ENCODE results near the gene CLBA1.

Gene CLBA1

DNA sequence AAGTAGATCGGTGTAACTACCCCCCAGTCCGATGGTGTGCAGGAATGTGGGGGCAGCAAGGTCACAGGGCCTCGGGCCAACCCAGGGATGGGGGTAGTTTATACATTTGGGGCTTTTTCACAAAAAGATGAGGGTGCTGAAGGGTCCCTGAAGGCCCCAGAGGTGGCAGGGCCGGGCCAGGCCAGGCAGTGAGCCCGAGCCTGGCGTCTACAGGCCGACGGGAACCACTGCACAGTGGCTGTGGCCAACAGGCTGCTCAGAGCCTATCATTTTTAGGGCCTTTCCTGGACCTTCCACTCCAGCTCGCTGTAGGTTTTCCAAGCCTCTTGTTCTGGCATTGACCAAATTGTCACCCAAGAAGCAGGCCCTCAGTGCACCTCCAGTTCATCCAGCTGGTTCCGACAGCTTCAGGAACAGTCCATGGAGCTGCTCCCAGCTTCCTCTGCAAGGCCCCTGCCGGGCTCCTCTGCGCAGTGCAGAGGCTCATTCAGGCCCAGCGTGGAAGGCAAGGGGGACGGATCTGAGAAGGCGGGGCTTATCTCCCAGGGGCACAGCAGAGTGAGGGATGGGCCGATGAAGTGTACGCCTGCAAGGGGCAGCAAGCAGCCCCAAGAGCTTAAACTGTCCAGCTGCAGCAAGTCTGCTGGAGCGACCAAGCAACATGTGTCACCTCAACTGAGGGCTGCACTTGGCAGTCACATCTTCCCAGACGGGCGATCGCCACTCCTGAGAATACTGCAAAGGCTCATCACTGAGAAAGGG lies 21.4 kb downstream of the CLBA1 start:
- Histone ChIP-seq H3K4me2 (ENCODE audit: low read depth, low read length, poor library complexity, severe bottlenecking) (no peak overlapping the region), H2AFZ (ENCODE audit: low read length) (no peak overlapping the region), H3K9me2 (replicated peaks; ENCODE audit: low read depth, low read length) (no peaks in the 10 kb centered on the region), H3K9ac (ENCODE audit: low read depth, low read length, poor library complexity, severe bottlenecking) (no peak overlapping the region), H3K79me2 (ENCODE audit: insufficient read depth, low read length) (peaks cover 50% of the 10 kb centered on the region), H3K4me1 (ENCODE audit: insufficient read depth, low read length, poor library complexity, severe bottlenecking) (no peaks in the 10 kb centered on the region), H3K9me3 (ENCODE audit: insufficient read depth, low read depth, low read length) (no peaks in the 10 kb centered on the region), H3K4me3 (ENCODE audit: low read length, poor library complexity, severe bottlenecking) (no peak overlapping the region), H4K20me1 (ENCODE audit: insufficient read depth, low read length, poor library complexity, severe bottlenecking) (peaks cover 46% of the 10 kb centered on the region), H3K27me3 (ENCODE audit: insufficient read depth, low read length, poor library complexity, severe bottlenecking) (no peaks in the 10 kb centered on the region), H3K36me3 (ENCODE audit: insufficient read depth, low read length) (peaks cover 55% of the 10 kb centered on the region), H3F3A (ENCODE audit: low read depth) (no peaks in the 10 kb centered on the region)
- no peak for TF ChIP-seq EZH2phosphoT487 (IDR thresholded peaks at IDR 0.05; ENCODE audit: borderline replicate concordance)
- TF ChIP-seq, protein P1, sequence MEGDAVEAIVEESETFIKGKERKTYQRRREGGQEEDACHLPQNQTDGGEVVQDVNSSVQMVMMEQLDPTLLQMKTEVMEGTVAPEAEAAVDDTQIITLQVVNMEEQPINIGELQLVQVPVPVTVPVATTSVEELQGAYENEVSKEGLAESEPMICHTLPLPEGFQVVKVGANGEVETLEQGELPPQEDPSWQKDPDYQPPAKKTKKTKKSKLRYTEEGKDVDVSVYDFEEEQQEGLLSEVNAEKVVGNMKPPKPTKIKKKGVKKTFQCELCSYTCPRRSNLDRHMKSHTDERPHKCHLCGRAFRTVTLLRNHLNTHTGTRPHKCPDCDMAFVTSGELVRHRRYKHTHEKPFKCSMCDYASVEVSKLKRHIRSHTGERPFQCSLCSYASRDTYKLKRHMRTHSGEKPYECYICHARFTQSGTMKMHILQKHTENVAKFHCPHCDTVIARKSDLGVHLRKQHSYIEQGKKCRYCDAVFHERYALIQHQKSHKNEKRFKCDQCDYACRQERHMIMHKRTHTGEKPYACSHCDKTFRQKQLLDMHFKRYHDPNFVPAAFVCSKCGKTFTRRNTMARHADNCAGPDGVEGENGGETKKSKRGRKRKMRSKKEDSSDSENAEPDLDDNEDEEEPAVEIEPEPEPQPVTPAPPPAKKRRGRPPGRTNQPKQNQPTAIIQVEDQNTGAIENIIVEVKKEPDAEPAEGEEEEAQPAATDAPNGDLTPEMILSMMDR (conservative IDR thresholded peaks at IDR 0.05; ENCODE audit: low read length): no peak

DNA sequence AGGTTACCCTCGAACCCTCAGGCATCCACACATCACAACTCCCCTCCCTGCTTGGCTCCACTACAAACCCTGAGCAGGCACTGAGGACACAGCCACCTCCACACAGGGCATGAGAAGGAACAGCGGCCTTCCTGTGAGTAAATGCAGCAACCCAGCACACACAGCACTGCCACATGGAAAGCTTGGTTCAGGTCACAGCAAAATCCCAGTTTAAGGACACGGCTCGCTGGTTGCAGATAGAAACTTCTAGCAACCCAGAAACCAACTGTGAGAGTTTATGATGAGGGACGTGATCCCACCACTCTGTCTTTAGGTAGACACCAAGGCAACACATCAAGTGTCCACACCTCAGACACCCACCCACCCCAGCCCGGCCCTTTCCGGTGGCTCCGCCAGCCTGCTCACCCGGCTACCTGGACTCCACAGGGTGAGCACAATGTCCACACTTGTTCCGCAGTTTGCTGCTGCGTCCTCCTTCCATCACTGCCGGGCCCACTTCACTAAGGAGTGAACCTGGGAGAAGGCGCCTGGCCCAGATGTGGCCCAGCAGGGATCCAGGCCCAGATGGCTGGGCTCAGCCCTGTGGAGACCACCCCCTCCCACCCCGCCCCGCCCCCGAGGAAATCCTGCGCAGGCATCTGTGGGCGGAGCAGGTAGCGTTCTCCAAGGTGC lies 22.1 kb downstream of the CLBA1 start:
- Histone ChIP-seq H3K4me3 (ENCODE audit: low read length, poor library complexity, severe bottlenecking) (no peak overlapping the region), H4K20me1 (ENCODE audit: insufficient read depth, low read length, poor library complexity, severe bottlenecking) (peaks cover 53% of the 10 kb centered on the region), H3K9me3 (ENCODE audit: insufficient read depth, low read depth, low read length) (no peaks in the 10 kb centered on the region)

DNA sequence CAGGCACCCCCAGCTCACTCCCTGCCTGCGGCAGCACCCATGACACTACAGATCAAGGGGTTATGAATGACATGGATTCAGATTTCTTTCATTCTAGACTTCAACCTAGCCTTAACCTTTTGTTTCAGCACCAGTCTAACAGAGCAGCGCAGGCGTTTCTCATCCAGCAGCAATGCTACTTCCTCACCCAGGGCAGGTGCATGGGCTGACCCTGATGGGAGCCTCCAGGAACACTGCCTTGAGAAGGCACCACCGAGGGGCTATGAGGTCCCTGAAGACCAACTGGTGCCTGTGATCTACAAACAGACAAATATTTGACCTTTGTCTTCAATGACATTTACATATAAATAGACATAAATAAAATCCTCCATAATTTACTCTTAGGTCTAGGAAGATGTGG lies 24.5 kb downstream of the CLBA1 start:
- Histone ChIP-seq H2AFZ (ENCODE audit: low read length) (no peak overlapping the region), H3K4me1 (ENCODE audit: insufficient read depth, low read length, poor library complexity, severe bottlenecking) (peaks cover 14% of the 10 kb centered on the region), H3F3A (ENCODE audit: low read depth) (no peaks in the 10 kb centered on the region), H3K4me2 (ENCODE audit: low read depth, low read length, poor library complexity, severe bottlenecking) (no peak overlapping the region), H3K79me2 (ENCODE audit: insufficient read depth, low read length) (peaks cover 81% of the 10 kb centered on the region), H3K27me3 (ENCODE audit: insufficient read depth, low read length, poor library complexity, severe bottlenecking) (no peaks in the 10 kb centered on the region), H3K9me3 (ENCODE audit: insufficient read depth, low read depth, low read length) (no peaks in the 10 kb centered on the region), H3K4me3 (ENCODE audit: low read length, poor library complexity, severe bottlenecking) (no peak overlapping the region), H3K9ac (ENCODE audit: low read depth, low read length, poor library complexity, severe bottlenecking) (no peak overlapping the region), H4K20me1 (ENCODE audit: insufficient read depth, low read length, poor library complexity, severe bottlenecking) (peaks cover 77% of the 10 kb centered on the region), H3K36me3 (ENCODE audit: insufficient read depth, low read length) (peaks cover 61% of the 10 kb centered on the region), H3K9me2 (replicated peaks; ENCODE audit: low read depth, low read length) (no peaks in the 10 kb centered on the region)
- TF ChIP-seq, protein P1 (conservative IDR thresholded peaks at IDR 0.05; ENCODE audit: low read length): no peak

More for the DNA sequence above, 22.1 kb downstream of the CLBA1 start:
- H3K27me3 ChIP-seq (ENCODE audit: insufficient read depth, low read length, poor library complexity, severe bottlenecking): no peaks in the 10 kb centered on the region
- H3K9ac ChIP-seq (ENCODE audit: low read depth, low read length, poor library complexity, severe bottlenecking): no peak overlapping the region
- no peak overlapping the region for H3K4me2 ChIP-seq (ENCODE audit: low read depth, low read length, poor library complexity, severe bottlenecking)
- H2AFZ ChIP-seq (ENCODE audit: low read length): no peak overlapping the region
- H3K4me1 ChIP-seq (ENCODE audit: insufficient read depth, low read length, poor library complexity, severe bottlenecking): no peaks in the 10 kb centered on the region
- no peaks in the 10 kb centered on the region for H3F3A ChIP-seq (ENCODE audit: low read depth)
- no peak for TF ChIP-seq EZH2phosphoT487 (IDR thresholded peaks at IDR 0.05; ENCODE audit: borderline replicate concordance)
- TF ChIP-seq, protein P1 (conservative IDR thresholded peaks at IDR 0.05; ENCODE audit: low read length): no peak
- H3K9me2 ChIP-seq (replicated peaks; ENCODE audit: low read depth, low read length): no peaks in the 10 kb centered on the region
- H3K36me3 ChIP-seq (ENCODE audit: insufficient read depth, low read length): peaks cover 61% of the 10 kb centered on the region
- H3K79me2 ChIP-seq (ENCODE audit: insufficient read depth, low read length): peaks cover 57% of the 10 kb centered on the region

Data from Loucy (cell line).